ENCODE results near the gene ZHX3.
"Not testable (repeated sequence)": the region's sequence is repeated elsewhere in the genome, so short reads cannot be mapped to it uniquely, and the experiment has no call there.

Gene ZHX3

GRCh38 chr20:41259309-41259708 lies 58.2 kb downstream of the ZHX3 start:
- DNase-seq (ENCODE audit: low spot score), result no peak

- no peak for DNase-seq (ENCODE audit: low spot score)
Observed at GRCh38 chr20:41258474-41258873, 59.1 kb downstream of the ZHX3 start.

- no peak for DNase-seq (ENCODE audit: low spot score)
Observed at GRCh38 chr20:41256516-41256915, 61.0 kb downstream of the ZHX3 start.

- DNase-seq (ENCODE audit: low spot score), result no peak
Observed at GRCh38 chr20:41255655-41256054, 61.9 kb downstream of the ZHX3 start.

GRCh38 chr20:41249411-41250281 lies 67.9 kb downstream of the ZHX3 start:
- peak; percentile 56 for DNase-seq (ENCODE audit: low spot score)

GRCh38 chr20:41248368-41249024 lies 69.0 kb downstream of the ZHX3 start:
- DNase-seq (ENCODE audit: low spot score), result peak; percentile 65

- DNase-seq (ENCODE audit: low spot score), result no peak
Observed at GRCh38 chr20:41247523-41248367, 69.8 kb downstream of the ZHX3 start.

GRCh38 chr20:41245086-41245707 lies 72.3 kb downstream of the ZHX3 start:
- peak; percentile 77 for DNase-seq (ENCODE audit: low spot score)

GRCh38 chr20:41242807-41243206 lies 74.7 kb downstream of the ZHX3 start:
- no peak for DNase-seq (ENCODE audit: low spot score)

GRCh38 chr20:41242352-41242751 lies 75.2 kb downstream of the ZHX3 start:
- DNase-seq (ENCODE audit: low spot score), result no peak

- DNase-seq (ENCODE audit: low spot score), result not testable (repeated sequence)
Observed at GRCh38 chr20:41237233-41237632, 80.3 kb downstream of the ZHX3 start.

GRCh38 chr20:41236818-41237217 lies 80.7 kb downstream of the ZHX3 start:
- not testable (repeated sequence) for DNase-seq (ENCODE audit: low spot score)

- peak; percentile 83 for DNase-seq (ENCODE audit: low spot score)
Observed at GRCh38 chr20:41234546-41234945, 83.0 kb downstream of the ZHX3 start.

- no peak for DNase-seq (ENCODE audit: low spot score)
Observed at GRCh38 chr20:41234041-41234440, 83.5 kb downstream of the ZHX3 start.

GRCh38 chr20:41232973-41233926 lies 84.3 kb downstream of the ZHX3 start:
- DNase-seq (ENCODE audit: low spot score), result no peak

- DNase-seq (ENCODE audit: low spot score), result no peak
Observed at GRCh38 chr20:41231136-41231535, 86.4 kb downstream of the ZHX3 start.

GRCh38 chr20:41230136-41230535 lies 87.4 kb downstream of the ZHX3 start:
- no peak for DNase-seq (ENCODE audit: low spot score)

- DNase-seq (ENCODE audit: low spot score), result no peak
Observed at GRCh38 chr20:41229259-41229658, 88.3 kb downstream of the ZHX3 start.

GRCh38 chr20:41228858-41229257 lies 88.7 kb downstream of the ZHX3 start:
- no peak for DNase-seq (ENCODE audit: low spot score)

- no peak for DNase-seq (ENCODE audit: low spot score)
Observed at GRCh38 chr20:41226426-41226825, 91.1 kb downstream of the ZHX3 start.

GRCh38 chr20:41225091-41225490 lies 92.4 kb downstream of the ZHX3 start:
- DNase-seq (ENCODE audit: low spot score), result no peak

Data from putamen (tissue), 1 donor.